ENCODE results near the gene KLHL10.

KLHL10 gene

DNA sequence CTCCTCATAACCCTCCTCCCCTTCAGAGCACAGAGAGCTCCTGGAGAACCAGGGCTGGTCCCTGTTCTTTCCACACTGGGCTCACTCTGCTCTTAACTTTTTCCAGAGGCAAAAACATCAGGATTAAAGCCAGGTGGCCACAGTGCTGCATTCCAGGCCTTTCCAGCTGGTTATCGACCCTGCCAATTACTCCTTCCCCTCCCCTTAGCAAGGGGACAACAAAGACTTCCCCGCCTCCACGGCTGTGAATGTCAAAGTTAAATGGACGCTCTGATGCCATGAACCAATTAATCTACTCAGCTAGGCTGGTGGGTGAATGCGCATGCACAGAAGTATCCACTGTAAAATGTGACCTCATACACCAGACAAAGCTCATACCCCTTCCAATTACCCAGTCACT is 58.0 kb downstream of the KLHL10 start:
- DNase-seq (ENCODE audit: low spot score) = no peak

DNA sequence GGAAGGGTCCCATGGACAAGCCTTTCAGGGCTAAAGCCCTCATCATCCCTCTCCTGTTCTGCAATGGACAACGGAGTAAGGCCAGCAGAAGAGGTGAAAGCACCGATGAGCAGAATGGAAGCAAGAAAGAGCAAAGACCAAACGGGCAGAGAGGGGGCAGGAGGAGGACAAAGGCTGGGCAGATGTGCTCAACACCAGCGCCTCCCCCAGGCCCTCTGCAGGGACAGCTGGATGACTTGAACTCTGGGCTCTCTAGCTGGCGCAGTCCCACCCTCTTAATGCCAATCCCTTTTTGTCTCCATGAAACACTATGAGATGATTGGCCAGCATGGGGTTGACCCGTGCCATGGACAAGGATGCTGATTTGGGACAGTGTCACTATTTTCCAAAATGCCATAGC is 59.1 kb downstream of the KLHL10 start:
- no peak for DNase-seq (ENCODE audit: low spot score)

All from CD4-positive, alpha-beta T cell treated with Interleukin-15 for 4 hours (primary cell).